Dedifferentiated amniotic fluid mesenchymal stem cell (primary cell): ENCODE results near the gene LZTR1.

Experiments
- DNase-seq: peaks from one replicate; pipeline ENCODE4 v3.0.0-alpha.2; 2016; ENCODE audit errors: extremely low spot score

The LZTR1 gene

DNA sequence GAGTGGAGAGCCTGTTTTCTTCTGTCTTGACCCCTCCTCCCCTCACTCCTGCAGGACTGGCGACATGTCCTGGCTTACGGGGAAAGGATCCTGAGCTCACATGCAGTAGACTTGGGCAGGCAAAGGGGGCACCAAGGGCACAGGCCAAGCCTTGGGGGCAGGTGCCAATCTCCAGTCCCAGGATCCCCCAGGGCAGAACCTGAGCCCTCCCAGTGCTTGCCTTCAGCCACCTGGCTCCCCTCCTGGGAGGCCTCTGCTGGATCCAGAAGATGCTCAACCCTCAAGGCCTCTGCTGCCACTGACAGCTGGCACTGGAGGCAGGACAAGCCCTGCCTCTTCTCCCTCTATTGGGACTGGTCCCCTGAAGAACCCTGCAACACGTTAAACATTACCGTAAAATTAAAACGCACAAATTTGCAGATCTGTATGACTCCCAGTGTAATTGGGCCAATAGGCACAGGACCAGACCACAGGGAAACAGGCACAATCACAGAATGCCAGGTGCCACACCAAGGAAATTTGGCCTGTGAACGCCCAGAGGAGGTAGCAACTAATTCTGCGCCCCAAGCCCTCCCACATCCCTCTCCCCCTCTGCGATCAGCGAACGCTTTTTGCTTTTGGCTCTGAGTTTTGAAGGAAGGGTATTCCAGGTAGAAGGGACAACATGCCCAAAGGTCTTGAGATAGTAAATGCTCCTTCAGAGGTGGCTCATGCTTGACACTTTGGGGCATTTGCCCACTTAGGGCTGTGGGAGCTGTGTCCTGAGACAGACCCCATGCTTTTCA is 967 bp upstream of the LZTR1 start:
- DNase-seq, result no peak

- DNase-seq, result no peak
Observed at GRCh38 chr22:20982563-20982882, 426 bp downstream of the LZTR1 start.

DNA sequence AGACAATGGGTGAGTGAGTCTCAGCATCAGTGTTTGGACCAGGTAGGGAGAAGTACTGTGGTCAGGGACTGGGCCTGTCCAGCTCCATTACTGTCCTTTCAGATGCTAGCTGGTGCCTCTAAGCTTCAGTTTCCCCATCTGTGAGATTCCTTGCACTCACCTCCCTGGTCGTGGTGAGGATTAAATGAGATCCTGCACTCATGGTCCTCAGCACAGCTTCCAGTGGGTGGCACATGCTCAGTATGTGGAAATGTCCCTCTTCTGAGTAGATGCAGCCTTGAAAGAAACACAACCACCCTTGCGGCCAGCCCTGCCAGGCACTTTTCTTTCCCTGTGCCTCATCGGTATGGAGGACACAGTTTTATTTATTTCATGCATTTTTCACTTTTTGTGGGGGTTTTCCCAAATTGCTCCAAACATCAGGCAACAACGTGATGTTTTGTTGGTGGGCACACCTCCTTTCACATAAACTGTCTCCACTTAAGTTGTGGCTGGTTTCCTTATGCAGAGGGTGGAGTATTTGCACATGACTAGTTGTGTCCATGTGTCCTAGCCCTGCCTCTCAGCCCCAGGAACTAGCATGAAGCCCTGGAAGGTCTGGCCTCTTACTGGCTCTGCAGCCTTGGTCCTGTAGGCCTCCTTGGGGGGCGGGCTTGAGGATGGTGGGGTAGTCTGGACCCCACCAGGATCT is 1.1 kb downstream of the LZTR1 start:
- no peak for DNase-seq

GRCh38 chr22:20985720-20986119 is 3.6 kb downstream of the LZTR1 start:
- no peak for DNase-seq

GRCh38 chr22:20986365-20986764 is 4.3 kb downstream of the LZTR1 start:
- no peak for DNase-seq

DNA sequence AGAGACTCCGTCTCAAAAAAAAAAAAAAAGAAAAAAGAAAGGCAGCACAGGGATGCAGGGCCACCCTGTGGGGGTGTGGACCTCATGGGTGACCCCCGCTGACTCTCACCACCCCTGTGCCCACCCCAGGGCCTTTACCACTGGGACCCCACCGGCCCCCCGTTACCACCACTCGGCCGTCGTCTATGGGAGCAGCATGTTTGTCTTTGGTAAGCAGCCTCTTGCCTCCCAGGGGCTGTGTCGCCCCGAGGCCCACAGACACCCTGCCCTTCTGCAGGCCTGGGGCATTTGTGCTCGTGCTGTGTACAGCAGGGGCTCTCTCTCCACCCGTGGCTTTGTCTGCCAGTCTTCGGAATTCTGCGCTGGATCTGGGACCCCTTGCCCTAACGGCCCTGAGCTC is 5.3 kb downstream of the LZTR1 start:
- DNase-seq, result no peak

GRCh38 chr22:20988573-20989322 is 6.7 kb downstream of the LZTR1 start:
- DNase-seq, result no peak

DNA sequence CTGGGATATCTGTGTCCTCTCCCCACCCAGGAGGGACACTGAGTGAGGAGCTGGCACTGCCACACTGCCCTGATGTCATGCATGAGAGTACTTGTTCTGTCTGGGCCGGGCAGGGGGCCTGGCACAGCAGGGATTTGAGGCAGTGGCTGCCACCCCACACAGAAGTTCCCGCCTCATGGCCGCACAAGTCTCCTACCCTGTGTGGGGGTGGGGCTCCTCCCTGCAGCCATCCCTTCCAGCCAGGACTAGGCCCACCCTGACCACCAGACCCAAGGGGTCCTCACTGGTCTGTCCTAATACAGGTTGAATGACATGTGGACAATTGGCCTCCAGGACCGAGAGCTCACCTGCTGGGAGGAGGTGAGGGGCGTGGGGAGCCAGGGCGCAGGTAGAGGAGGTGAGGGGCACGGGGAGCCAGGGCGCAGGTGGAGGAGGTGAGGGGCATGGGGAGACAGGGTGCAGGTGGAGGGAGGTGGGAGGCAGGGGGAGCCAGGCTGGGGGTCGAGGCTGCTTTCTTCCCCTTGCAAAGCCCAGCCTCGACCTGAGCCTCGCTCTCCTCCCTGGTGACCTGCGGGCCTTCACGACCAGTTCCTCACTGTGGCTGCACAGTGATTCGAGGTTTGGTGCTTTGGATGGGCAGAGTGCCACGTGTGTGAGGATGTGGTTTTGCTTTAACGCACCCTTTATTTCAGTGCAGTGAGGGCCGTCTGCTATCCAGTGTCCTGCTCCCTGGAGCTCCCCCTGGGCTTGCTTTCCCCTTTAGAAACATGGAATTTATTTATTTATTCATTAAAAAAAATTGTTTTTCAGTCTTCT is 7.4 kb downstream of the LZTR1 start:
- DNase-seq, result no peak

DNA sequence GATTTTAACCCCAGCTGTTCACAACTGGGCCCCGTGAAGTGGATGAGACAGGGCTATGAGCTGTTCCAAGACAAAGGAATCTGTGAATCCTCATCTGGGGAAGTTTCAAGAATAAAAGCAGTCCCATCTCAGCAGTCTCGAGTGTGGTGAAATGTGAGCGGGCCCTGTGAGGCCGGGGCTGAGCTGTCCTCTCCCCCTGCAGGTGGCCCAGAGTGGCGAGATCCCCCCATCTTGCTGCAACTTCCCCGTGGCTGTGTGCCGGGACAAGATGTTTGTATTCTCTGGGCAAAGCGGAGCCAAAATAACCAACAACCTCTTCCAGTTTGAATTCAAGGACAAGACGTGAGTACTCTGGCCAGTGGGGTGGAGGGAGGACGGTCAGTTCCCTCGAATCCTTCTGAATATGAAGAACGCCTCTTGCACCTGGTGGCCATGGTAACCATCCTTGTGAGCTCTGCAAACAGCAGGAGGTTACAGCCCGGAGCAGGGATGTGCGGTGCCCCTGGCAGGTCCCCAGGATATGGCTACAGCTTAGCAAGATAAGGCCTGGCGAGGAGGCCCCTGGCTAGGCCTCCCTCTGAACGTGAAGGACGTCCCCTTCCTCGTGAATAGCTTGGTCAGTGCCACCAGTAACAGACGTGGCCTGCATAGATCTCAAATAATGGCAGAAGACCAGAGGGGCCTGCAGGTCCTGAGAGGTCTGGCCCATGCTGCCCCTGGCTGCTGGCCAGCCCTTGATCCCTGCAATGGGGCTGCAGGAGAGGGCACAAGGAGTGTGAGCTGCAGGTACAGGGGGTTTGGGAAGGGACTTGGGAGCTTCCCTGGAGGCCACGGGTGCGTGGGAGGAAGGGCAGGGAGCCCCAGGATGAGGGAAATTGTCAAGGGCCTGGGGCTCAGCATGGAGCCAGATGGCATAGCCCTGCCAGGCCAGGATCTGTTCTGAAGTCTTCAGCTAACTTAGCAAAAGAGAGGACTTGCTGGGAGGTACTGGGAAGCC is 8.4 kb downstream of the LZTR1 start:
- no peak for DNase-seq

DNA sequence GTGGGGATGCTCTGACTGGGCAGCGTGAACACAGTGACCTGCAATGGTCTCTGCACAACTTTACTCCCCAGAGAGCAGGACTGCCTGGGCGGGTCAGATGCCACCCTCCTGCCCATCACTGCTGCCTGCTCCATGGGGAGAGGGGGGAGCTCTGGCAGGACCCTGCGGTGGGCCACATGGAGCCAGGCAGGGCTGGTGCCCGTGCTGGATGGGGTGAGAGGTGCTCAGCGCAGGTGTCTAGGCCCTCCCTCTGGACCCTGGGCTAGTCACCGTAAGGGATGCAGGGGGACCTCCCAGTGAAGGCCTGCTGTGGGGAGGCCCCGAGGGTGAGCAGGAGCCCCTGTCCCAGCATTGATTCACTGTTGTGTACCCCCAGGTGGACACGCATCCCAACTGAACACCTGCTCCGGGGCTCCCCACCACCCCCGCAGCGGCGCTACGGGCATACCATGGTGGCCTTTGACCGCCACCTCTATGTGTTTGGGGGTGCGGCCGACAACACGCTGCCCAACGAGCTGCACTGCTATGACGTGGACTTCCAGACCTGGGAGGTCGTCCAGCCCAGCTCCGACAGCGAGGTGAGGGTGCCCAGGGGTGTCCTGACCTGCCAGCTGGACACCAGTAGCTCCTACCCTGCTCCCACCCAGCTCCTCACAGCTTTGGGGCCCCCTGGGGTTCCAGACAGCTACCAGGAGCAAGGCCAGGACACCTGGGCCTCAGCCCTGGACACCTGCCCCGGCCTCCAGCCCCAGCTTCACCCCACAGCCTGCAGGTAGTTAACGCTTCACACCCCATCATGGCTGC is 9.4 kb downstream of the LZTR1 start:
- DNase-seq, result no peak

DNA sequence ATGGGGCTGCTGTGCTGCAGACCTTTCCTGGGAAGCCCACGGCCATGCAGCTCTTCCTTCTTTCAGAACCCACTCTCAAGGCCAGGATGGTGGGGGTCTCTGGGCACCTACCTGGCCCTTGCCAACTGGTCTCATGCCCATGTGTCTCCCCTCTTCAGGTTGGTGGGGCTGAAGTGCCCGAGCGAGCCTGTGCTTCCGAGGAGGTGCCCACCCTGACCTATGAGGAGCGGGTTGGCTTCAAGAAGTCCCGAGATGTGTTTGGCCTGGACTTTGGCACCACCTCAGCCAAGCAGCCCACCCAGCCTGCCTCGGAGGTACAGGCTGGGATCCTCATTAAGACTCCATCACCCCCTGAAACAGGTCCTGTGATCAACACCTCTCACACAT is 10.0 kb downstream of the LZTR1 start:
- DNase-seq, result no peak

GRCh38 chr22:20992456-20993303 is 10.6 kb downstream of the LZTR1 start:
- no peak for DNase-seq

DNA sequence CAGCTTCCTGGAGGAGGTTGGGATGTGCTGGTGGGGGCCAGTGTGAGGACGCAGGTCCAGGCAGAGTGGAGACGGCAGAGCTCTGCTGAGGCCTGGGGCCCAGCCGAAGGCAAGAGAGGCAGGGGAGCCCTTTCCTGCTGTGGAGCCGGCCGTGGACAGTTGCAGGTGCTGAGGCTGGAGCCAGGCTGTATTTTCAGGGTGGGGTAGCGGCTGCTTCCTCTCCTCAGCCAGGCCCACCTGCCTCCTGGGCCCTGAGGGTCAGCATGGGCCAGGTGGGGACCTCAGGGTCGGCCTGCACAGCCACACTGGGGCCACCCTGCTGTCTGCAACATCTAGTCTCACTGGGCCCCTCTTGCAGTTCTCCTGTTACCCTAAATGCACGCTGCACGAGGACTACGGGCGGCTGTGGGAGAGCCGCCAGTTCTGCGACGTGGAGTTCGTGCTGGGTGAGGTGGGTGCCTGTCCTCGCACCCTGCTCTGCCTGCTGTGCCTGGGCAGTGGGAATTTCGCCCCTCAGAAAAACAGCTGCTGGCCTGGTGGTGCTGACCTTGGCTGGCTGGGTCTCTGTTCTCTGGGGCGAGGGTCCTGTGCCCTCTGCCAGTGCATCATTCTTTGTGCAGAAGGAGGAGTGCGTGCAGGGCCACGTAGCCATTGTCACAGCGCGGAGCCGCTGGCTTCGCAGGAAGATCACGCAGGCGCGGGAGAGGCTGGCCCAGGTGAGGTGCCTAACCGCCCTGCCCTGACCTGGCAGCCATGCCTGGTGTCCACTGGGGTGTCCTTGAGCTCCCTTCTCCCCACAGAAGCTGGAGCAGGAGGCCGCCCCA is 11.4 kb downstream of the LZTR1 start:
- no peak for DNase-seq

- no peak for DNase-seq
Observed at GRCh38 chr22:20994128-20994901, 12.2 kb downstream of the LZTR1 start.

GRCh38 chr22:20994902-20995241 is 12.8 kb downstream of the LZTR1 start:
- no peak for DNase-seq

GRCh38 chr22:20995329-20996030 is 13.4 kb downstream of the LZTR1 start:
- no peak for DNase-seq

DNA sequence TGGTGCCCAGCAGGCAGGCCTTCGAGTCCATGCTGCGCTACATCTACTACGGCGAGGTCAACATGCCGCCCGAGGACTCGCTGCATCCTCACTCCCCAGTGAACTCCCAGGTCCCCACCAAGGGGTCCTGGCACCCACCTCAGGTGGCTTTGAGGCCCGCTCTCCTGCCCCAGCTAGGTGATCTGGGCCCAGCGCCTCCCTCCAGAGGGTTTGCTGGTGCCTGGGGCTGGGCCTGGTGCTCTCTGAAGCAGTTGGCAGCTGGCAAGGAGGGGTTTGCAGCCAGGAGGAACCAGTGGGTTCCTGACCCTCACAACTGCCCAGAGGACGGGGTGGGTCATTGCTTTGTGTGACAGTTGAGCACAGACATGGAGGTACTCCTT is 13.9 kb downstream of the LZTR1 start:
- DNase-seq, result no peak
